DND-41 (cell line): ENCODE measurements around the gene IMPDH1.

Experiments used
- ATAC-seq: fragments of 200-7000 bp; cut with Tn5 transposase; 3 replicates; pipeline ENCODE4 v1.9.1; 2021; ENCODE audit warnings: low read depth; ENCODE audit not compliant: insufficient read depth
- DNase-seq: peaks from one replicate; pipeline ENCODE4 v3.0.0-alpha.2; 2020
- H2AFZ ChIP-seq: 2 replicates; pipeline ENCODE4 v1.6.0; 2012; ENCODE audit warnings: low read depth, low read length
- H3K27ac ChIP-seq: 2 replicates; pipeline ENCODE4 v1.5.1; 2012; ENCODE audit warnings: low read length, inconsistent platforms
- H3K27me3 ChIP-seq: fragments of 200-600 bp; sonication (generic); 2 replicates; pipeline ENCODE4 v1.6.0; 2012; ENCODE audit warnings: low read length, mild to moderate bottlenecking, inconsistent platforms; ENCODE audit not compliant: insufficient read depth, poor library complexity
- H3K36me3 ChIP-seq: 2 replicates; pipeline ENCODE4 v1.5.1; 2012; ENCODE audit warnings: low read length, inconsistent platforms; ENCODE audit not compliant: insufficient read depth
- H3K4me1 ChIP-seq: 2 replicates; pipeline ENCODE4 v1.5.1; 2012; ENCODE audit warnings: mild to moderate bottlenecking, low read length; ENCODE audit not compliant: insufficient read depth
- H3K4me2 ChIP-seq: 2 replicates; pipeline ENCODE4 v1.6.0; 2012; ENCODE audit warnings: mild to moderate bottlenecking, moderate library complexity, low read length, inconsistent platforms; ENCODE audit not compliant: insufficient read depth
- H3K4me3 ChIP-seq, 2 experiments: fragments of 200-600 bp in 1 of 2; shearing (Covaris generic) in 1 of 2; 2 replicates each; pipeline ENCODE4 v1.5.1; 2012 to 2016; ENCODE audit warnings: inconsistent platforms in 2 of 2, low read length in 2 of 2, mild to moderate bottlenecking in 2 of 2, low read depth in 1 of 2, moderate library complexity in 1 of 2
- H3K79me2 ChIP-seq: 2 replicates; pipeline ENCODE4 v1.6.0; 2012; ENCODE audit warnings: low read length, inconsistent platforms; ENCODE audit not compliant: insufficient read depth
- H3K9ac ChIP-seq: 2 replicates; pipeline ENCODE4 v1.6.0; 2012; ENCODE audit warnings: low read depth, mild to moderate bottlenecking, inconsistent platforms, low read length, moderate library complexity
- H3K9me3 ChIP-seq: 2 replicates; pipeline ENCODE4 v1.5.1; 2012; ENCODE audit warnings: low read length, moderate library complexity, mild to moderate bottlenecking, inconsistent platforms; ENCODE audit not compliant: insufficient read depth, severe bottlenecking
- H4K20me1 ChIP-seq: 2 replicates; pipeline ENCODE4 v1.6.0; 2012; ENCODE audit warnings: low read length; ENCODE audit not compliant: insufficient read depth
- CTCF ChIP-seq: IDR thresholded peaks from 2 replicates; pipeline ENCODE4 v1.5.1; 2012; ENCODE audit warnings: borderline replicate concordance, low read length, moderate library complexity, mild to moderate bottlenecking; ENCODE audit not compliant: poor library complexity, severe bottlenecking; ENCODE audit errors: extremely low read depth
- EZH2 ChIP-seq: IDR thresholded peaks from 3 replicates; pipeline ENCODE4 v1.6.1; 2012; ENCODE audit warnings: borderline replicate concordance, low read depth, mild to moderate bottlenecking, moderate library complexity, low read length, inconsistent platforms; ENCODE audit not compliant: severe bottlenecking

The IMPDH1 gene

GRCh38 chr7:128359939-128360338 lies 49.8 kb downstream of the IMPDH1 start:
- H4K20me1 ChIP-seq = 0 out of 2 replicates have a peak, but pooled peaks cover 2% of the 10 kb centered on the region
- TF ChIP-seq CTCF = no peak
- TF ChIP-seq EZH2 = no peak
- peak overlapping the region; percentile 61; the same call in 1 of the 2 replicates for H3K9ac ChIP-seq
- ATAC-seq = no peak
- H3K4me1 ChIP-seq = peaks cover 25% of the 10 kb centered on the region
- no peaks in the 10 kb centered on the region for H3K9me3 ChIP-seq
- H3K27me3 ChIP-seq = peaks cover 52% of the 10 kb centered on the region
- H3K79me2 ChIP-seq = no peaks in the 10 kb centered on the region
- no peak overlapping the region for H2AFZ ChIP-seq
- no peaks in the 10 kb centered on the region for H3K36me3 ChIP-seq
- H3K4me3 ChIP-seq = peak overlapping the region in 1 of 2 experiments; percentile 80; a peak in 2 of 4 replicates
- no peak for DNase-seq
- H3K4me2 ChIP-seq = peak overlapping the region; percentile 100
- no peak overlapping the region for H3K27ac ChIP-seq

GRCh38 chr7:128359336-128359735 lies 50.4 kb downstream of the IMPDH1 start:
- Histone ChIP-seq H3K9me3 (no peaks in the 10 kb centered on the region), H3K36me3 (no peaks in the 10 kb centered on the region), H3K27ac (no peak overlapping the region), H4K20me1 (0 out of 2 replicates have a peak, but pooled peaks cover 2% of the 10 kb centered on the region), H3K4me1 (peaks cover 25% of the 10 kb centered on the region), H3K9ac (no peak overlapping the region), H3K79me2 (no peaks in the 10 kb centered on the region), H3K4me3 (no peak overlapping the region), H3K4me2 (no peak overlapping the region), H3K27me3 (peaks cover 47% of the 10 kb centered on the region), H2AFZ (no peak overlapping the region)
- DNase-seq = no peak
- ATAC-seq = no peak
- TF ChIP-seq EZH2 = no peak
- no peak for TF ChIP-seq CTCF

- DNase-seq (no peak), ATAC-seq (no peak)
- peaks cover 25% of the 10 kb centered on the region for H3K4me1 ChIP-seq
- H3K79me2 ChIP-seq = no peaks in the 10 kb centered on the region
- no peak overlapping the region for H3K27ac ChIP-seq
- no peak overlapping the region for H2AFZ ChIP-seq
- H3K36me3 ChIP-seq = no peaks in the 10 kb centered on the region
- H3K9ac ChIP-seq = no peak overlapping the region
- no peaks in the 10 kb centered on the region for H3K9me3 ChIP-seq
- H3K4me3 ChIP-seq = no peak overlapping the region
- no peak overlapping the region for H3K4me2 ChIP-seq
- TF ChIP-seq EZH2 (no peak), CTCF (no peak)
- H3K27me3 ChIP-seq = peaks cover 38% of the 10 kb centered on the region
- 0 out of 2 replicates have a peak, but pooled peaks cover 2% of the 10 kb centered on the region for H4K20me1 ChIP-seq
These were observed 51.5 kb downstream of the IMPDH1 start for GRCh38 chr7:128358233-128358632.

- H3K36me3 ChIP-seq = no peaks in the 10 kb centered on the region
- DNase-seq = no peak
- H3K27me3 ChIP-seq = peaks cover 28% of the 10 kb centered on the region
- no peaks in the 10 kb centered on the region for H3K79me2 ChIP-seq
- 0 out of 2 replicates have a peak, but pooled peaks cover 2% of the 10 kb centered on the region for H4K20me1 ChIP-seq
- H3K4me1 ChIP-seq = peaks cover 23% of the 10 kb centered on the region
- no peak overlapping the region for H3K4me3 ChIP-seq
- no peak overlapping the region for H2AFZ ChIP-seq
- no peak for ATAC-seq
- H3K4me2 ChIP-seq = no peak overlapping the region
- no peak for TF ChIP-seq CTCF
- TF ChIP-seq EZH2 = no peak
- H3K9ac ChIP-seq = no peak overlapping the region
- H3K9me3 ChIP-seq = no peaks in the 10 kb centered on the region
- H3K27ac ChIP-seq = no peak overlapping the region
These were observed 52.6 kb downstream of the IMPDH1 start for GRCh38 chr7:128357217-128357613.
